ENCODE results near the gene RARRES2. TPM values are rescaled to one million over a fixed set of nuclear protein-coding genes. Genes with fewer than 3 reads are reported as not detected.

Gene RARRES2
- total and polyA plus RNA-seq, 2 of the 13 experiments (the other 11 are each of a cell fraction or from before 2014, with no cell fraction given) = 134 to 172 TPM

- TF ChIP-seq ZC3H13 (CRISPR knock-in tag; IDR thresholded peaks at IDR 0.05) = peak; percentile 75
- TF ChIP-seq SP140L (CRISPR knock-in tag; IDR thresholded peaks at IDR 0.05; ENCODE audit: borderline replicate concordance) = no peak
- no peak; the same call in 1 of the 2 replicates for TF ChIP-seq ZBTB8A (CRISPR knock-in tag; IDR thresholded peaks at IDR 0.05; ENCODE audit: borderline replicate concordance, low read depth)
- TF ChIP-seq KMT2A (CRISPR knock-in tag; IDR thresholded peaks at IDR 0.05) = peak; percentile 92
- peak; percentile 30 for TF ChIP-seq CCAR2 (optimal IDR thresholded peaks at IDR 0.05; ENCODE audit: low read depth, low read length)
- TF ChIP-seq CAMTA2 (CRISPR knock-in tag; IDR thresholded peaks at IDR 0.05; ENCODE audit: borderline replicate concordance) = no peak
- peak; percentile 83; the same call in 1 of the 2 replicates for TF ChIP-seq IRF9 (CRISPR knock-in tag; IDR thresholded peaks at IDR 0.05; ENCODE audit: borderline replicate concordance)
- peak; percentile 78; the same call in 1 of the 2 replicates for TF ChIP-seq FOXK1 (CRISPR knock-in tag; IDR thresholded peaks at IDR 0.05; ENCODE audit: borderline replicate concordance, low read depth)
- TF ChIP-seq PAXIP1 (CRISPR knock-in tag; conservative IDR thresholded peaks at IDR 0.05) = peak; percentile 80
- TF ChIP-seq ZNF280D (CRISPR knock-in tag; IDR thresholded peaks at IDR 0.05) = 0 out of 2 replicates have a peak, but pooled peaks have one; percentile 55
- TF ChIP-seq ZNF703 (CRISPR knock-in tag; IDR thresholded peaks at IDR 0.05; ENCODE audit: borderline replicate concordance) = 0 out of 2 replicates have a peak, but pooled peaks have one; percentile 38
- TF ChIP-seq SALL1 (CRISPR knock-in tag; IDR thresholded peaks at IDR 0.05) = peak; percentile 91
- no peak for TF ChIP-seq ZNF570 (CRISPR knock-in tag; IDR thresholded peaks at IDR 0.05; ENCODE audit: borderline replicate concordance)
- TF ChIP-seq XRCC5 (optimal IDR thresholded peaks at IDR 0.05; ENCODE audit: low read length) = peak; percentile 56
- peak; percentile 29 for TF ChIP-seq ZBTB20 (CRISPR knock-in tag; IDR thresholded peaks at IDR 0.05; ENCODE audit: borderline replicate concordance, low read depth)
- no peak for TF ChIP-seq ATF1 (CRISPR knock-in tag; IDR thresholded peaks at IDR 0.05)
- no peak for TF ChIP-seq GMEB2 (CRISPR knock-in tag; IDR thresholded peaks at IDR 0.05; ENCODE audit: low read depth)
- TF ChIP-seq GABPB1 (CRISPR knock-in tag; IDR thresholded peaks at IDR 0.05) = peak; percentile 99
Measured at GRCh38 chr7:150322833-150323681, 18.4 kb downstream of the RARRES2 start, which contains the start of the genes ACTR3C and LRRC61 (continued).

Measured in HepG2 (cell line).